ENCODE results near the gene MLH3.

DNA sequence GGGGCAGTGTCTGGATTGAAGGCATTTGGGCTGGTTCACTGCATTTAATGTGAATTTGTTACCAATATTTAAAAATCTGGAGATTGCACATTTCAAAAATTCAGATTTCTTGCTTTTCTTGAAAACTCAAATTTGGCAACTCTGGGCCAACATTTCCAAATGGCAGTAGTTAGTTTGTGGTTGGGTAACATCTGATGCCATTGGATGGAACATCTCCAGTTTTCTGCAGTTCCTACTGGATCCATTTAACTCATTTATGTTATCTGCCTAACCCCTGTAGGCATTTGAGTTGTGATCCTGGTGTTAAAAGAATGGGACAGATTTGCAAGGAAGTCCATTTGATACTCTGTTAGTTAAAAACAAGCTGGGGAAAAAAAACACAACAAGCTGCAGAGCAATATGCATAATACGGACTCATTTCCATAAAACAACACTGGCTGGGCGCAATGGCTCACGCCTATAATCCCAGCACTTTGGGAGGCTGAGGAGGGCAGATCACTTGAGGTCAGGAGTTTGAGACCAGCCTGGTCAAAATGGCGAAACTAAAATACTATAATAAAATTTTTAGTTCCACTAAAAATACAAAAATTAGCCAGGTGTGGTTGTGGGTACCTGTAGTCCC, 40.7 kb downstream of the MLH3 start:
- TF ChIP-seq, protein P1, sequence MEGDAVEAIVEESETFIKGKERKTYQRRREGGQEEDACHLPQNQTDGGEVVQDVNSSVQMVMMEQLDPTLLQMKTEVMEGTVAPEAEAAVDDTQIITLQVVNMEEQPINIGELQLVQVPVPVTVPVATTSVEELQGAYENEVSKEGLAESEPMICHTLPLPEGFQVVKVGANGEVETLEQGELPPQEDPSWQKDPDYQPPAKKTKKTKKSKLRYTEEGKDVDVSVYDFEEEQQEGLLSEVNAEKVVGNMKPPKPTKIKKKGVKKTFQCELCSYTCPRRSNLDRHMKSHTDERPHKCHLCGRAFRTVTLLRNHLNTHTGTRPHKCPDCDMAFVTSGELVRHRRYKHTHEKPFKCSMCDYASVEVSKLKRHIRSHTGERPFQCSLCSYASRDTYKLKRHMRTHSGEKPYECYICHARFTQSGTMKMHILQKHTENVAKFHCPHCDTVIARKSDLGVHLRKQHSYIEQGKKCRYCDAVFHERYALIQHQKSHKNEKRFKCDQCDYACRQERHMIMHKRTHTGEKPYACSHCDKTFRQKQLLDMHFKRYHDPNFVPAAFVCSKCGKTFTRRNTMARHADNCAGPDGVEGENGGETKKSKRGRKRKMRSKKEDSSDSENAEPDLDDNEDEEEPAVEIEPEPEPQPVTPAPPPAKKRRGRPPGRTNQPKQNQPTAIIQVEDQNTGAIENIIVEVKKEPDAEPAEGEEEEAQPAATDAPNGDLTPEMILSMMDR (IDR thresholded peaks at IDR 0.05): no peak
- TF ChIP-seq POLR2A (IDR thresholded peaks at IDR 0.05): no peak
